ENCODE data around the gene THSD7A.
"Not testable (repeated sequence)": the region's sequence is repeated elsewhere in the genome, so short reads cannot be mapped to it uniquely, and the experiment has no call there.

Gene THSD7A

DNA sequence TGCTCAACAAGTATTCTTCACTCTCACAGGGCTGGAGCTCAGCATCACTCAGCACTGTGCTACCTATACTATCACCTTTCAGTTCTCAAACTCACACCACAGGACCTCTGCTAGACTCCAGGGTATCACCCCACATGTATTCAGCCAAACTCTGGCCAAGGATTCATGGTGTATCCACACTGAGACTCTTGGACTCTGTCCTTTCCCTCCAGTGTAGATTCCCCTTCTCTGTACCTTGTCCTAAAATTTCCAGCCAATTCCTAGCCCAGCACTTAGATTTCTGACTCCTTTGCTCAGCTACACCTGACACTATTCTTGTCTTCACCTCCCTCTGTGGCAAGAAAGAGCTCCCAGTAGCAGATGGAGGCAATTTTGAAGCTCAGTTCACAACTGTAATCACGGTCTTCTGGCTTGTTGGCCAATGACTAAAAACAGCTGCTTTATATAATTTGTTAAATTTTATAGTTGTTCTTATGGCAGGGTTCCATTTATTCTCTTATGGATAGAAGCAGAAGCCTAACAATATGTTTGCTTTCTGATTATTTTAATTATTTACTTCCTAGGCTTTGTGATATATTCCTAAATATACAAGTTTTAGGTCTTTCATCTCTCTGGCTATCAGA lies 258.8 kb downstream of the THSD7A start:
- no peak for DNase-seq

DNA sequence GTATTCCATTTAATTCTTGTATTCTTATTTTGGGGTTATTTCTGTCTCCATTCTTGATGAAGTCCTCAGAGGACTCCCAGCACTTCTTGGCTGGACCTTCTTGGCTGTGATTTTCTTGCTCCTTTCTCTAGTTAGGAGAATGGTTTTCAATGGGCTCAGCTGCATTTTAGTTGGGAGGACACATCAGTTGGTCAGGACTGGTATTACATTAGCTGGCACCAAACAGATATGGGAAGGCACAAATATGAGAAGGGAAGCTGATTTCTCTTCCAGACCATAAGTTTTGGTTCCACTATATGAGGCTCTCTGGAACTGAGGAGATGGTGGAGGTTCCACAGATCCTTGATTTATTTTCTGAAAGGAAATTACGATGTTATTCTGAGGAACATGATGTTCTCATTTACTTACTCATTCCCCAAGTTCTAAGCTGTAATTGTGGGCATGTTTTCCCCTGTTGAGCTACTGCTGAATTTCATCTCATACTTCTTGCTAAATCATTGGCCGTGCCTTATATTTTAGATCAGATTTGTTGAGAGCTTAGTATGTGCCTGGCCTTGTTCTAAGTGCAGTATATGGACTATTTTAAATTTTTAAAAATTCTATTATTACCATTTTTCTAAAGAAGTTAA lies 261.0 kb downstream of the THSD7A start:
- DNase-seq: no peak

DNA sequence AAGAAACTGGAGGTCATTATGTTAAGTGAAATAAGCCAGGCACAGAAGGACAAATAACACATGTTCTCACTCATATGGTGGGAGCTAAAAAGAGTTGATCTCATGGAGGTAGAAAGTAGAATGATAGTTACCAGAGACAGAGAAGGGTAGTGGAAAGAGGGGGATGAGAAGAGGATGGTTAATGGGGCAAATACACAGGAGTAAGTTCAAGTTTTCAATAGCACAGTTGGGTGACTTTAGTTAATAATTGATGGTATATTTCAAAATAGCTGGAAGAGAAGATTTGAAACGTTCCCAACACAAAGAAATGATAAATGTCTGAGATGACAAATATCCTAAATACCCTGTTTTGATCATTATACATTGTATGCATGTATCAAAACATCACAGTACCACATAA lies 261.8 kb downstream of the THSD7A start:
- no peak for DNase-seq

DNA sequence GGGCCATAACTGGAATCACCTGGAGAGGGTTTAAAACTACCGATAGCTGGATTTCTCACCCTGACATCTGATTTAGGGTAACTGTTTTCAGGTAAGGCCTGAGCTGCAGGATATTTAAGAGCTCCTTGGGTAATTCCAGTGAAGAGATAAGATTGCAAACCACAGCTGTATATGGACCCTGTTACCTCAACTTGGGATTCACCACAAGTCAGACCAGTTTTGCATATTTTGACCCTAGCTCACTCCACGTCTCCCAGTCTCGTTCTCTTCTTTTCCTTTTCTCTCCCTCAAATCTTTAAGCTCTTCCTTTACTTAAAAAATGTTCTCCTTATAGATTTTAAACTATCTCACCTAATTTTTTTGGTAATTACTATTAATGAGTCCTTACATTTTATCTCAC lies 264.4 kb downstream of the THSD7A start:
- no peak for DNase-seq

DNA sequence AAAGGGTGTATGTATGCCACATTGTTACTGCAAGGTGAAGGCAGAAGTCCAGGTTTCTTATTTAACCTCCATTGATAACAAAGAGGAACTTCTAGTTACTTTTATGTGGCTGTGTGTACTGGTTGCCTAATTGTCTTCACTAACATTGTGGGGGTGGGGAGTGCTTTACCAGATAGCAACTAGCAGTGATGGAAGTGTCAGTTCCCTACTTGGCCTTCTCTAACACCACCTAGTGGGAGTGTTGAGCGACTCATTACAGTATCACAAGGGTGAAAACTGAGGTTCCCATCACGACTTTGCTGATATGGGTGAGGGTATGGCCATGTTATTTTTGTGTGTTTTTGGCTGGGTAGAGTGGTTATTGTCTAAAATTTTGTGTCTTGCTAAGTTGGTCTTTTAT lies 274.4 kb downstream of the THSD7A start:
- DNase-seq: peak; percentile 7

DNA sequence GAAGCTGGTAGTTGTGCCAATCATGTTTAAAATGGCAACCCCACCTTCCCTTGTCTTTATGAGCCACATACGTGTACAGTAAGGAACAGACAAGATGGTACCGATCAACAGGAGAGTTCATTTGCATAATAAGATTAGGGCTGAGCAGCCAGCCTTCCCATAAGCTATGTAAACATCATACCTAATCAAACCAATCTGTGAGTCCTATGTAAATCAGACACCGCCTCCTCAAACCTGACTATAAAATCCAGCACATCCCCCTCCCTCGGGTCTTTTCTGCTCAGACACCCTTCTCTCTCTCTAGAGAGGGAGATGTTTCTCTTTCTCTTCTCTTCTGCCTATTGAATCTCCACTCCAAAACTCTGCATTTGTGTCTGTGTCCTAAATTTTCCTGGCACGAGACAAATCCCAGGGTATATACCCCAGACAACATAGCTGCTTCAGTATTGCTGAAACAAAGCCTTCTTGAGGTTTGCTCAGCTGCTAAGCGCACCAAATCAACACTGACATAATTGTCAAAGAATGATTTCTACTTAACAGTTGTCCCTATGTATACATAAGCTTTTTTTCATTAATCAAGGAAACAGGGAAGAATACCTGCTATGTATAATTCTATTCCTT lies 279.2 kb downstream of the THSD7A start:
- DNase-seq: no peak

DNA sequence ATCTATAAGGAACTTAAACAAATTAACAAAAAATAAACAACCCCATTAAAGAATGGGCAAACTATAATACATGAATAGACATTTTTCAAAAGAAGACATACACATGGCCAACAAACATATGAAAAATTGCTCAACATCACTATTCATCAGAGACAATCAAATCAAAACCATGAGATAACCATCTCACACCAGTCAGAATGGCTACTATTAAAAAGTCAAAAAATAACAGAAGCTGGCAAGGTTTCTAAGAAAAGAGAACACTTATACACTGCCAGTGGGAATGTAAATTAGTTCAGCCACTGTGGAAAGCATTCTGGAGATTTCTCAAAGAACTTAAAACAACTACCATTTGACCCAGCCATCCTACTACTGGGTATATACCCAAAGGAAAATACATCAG lies 280.5 kb downstream of the THSD7A start:
- DNase-seq: no peak

DNA sequence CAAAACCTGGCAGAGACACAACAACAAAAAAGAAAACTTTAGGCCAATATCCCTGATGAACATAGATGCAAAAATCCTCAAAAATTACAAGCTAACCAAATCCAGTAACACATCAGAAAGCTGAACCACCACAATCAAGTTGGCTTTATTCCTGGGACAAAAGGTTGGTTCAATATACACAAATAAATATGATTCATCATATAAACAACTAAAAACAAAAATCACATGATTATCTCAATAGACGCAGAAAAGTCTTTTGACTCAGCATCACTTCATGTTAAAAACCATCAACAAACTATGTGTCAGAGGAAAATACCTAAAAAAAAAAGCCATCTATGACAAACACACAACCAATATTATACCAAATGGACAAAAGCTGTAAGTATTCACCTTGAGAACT lies 283.5 kb downstream of the THSD7A start:
- DNase-seq: no peak

DNA sequence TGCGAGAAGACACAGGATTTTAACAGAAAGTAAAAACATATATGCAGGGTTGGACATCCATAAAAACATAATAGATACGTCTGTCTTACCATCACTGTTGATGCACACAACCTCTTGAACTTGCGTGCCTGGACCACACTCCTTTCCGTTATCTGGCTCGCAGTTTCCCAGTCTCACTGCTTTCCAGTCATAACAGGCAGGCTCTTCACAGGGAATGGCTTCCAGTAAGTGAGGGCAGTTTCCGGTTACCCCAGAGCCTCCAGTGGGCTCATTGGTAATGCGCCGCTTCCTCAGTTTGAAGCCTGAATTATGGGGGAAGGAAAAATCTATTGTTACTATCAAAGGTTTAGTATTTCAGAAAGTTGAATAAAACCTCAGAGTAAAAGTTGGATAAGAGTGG lies 290.7 kb downstream of the THSD7A start:
- DNase-seq: no peak

DNA sequence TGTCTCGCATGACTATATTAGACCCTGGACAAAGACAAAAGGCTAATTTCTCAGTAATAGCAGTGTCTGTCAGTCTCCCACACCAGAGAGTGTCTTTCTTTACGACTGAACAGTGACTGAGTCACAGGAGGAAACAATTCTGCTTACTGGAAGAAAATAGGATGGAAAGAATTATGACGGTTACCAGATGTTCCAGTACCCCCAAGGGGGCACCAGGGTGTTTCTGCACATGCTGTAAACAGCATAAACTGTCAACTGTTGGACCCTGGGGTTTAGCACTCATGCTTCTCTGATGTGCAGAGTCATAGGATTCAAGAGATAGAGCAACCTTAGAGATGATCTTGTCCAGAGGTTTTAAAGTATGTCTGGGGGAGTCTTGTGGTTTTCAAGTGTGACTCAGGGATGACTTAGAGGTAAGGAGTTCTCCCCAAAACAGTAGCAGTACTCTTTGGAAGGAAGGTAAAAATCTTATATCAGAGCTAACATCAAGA lies 291.7 kb downstream of the THSD7A start:
- DNase-seq: peak; percentile 39

DNA sequence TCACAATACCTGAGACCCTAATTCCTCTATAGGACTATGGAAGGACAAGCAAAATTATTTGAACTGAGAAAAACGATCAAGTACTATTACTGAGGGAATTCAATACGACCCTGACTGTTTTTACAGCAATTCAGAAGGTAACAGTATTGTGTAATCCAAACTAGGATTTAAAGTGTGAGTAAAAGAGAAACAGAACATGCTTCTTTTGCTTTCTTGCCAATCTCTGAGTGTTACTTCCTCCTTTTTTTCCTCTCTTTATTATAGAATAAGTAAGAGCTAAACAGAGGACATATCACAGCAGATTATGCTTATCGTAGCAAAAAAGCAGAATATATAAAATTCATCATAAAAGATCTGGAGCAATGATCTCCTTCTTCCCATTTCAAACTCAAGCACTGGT lies 292.1 kb downstream of the THSD7A start:
- DNase-seq: no peak

DNA sequence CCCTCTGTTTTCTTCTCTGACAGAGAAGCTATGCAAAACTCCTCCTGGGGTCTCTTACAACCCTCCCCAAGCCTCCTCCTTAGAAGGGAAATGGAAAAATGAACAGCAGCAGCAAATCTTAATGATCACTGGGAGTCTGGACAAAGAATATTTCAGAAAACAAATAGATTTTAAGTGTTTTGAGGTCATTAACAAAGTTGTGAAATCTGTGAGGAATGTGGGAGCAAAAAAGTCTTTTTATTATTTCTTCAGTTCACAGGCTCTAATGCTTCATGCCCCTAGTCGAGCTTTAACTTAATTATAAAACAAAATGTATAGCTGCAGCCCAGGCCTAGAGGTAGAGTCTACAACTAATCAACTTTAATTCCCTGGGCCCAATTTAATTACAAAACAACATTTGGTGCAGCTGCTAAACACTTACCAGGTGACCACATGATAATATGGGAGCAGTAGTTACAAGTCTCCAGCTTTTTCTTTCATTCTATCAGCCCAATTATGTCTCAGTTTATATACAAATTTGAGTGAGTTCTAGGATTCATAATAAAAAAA lies 293.2 kb downstream of the THSD7A start:
- no peak for DNase-seq

DNA sequence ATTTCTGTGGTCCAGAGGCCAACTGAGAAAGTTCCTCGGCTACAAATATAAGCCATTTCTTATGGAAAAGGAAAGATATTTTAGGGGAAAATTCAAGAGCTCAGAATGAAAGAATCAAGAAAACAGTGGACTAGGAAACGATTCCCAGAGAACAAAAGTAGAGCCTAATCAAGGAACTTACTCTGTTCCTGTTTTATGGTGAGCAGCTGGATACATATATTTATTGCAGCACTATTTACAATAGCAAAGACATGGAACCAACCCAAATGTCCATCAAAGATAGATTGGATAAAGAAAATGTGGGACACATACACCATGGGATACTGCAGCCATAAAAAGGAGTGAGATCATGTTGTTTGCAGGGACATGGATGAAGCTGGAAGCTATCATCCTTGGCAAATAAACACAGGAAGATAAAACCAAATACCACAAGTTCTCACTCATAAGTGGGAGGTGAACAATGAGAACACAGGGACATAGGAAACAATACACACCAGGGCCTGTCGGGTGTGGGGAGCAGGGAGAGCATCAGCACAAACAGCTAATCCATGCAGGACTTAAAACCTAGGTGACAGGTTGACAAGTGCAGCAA lies 298.7 kb downstream of the THSD7A start:
- DNase-seq: no peak

DNA sequence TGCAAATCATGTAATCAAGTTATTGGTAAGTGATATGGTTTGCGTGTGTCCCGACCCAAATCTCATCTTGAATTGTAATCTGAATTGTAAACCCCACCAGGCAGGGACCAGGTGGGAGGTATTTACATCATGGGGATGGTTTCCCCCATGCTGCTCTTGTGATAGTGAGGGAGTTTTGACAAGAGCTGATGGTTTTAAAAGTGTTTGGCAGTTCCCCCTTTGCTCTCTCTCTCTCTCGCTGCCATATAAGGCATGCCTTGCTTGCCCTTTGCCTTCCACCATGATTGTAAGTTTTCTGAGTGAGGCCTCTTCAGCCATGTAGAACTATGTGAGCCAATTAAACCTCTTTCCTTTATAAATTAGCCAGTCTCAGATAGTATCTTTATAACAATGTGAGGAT lies 302.6 kb downstream of the THSD7A start:
- no peak for DNase-seq

DNA sequence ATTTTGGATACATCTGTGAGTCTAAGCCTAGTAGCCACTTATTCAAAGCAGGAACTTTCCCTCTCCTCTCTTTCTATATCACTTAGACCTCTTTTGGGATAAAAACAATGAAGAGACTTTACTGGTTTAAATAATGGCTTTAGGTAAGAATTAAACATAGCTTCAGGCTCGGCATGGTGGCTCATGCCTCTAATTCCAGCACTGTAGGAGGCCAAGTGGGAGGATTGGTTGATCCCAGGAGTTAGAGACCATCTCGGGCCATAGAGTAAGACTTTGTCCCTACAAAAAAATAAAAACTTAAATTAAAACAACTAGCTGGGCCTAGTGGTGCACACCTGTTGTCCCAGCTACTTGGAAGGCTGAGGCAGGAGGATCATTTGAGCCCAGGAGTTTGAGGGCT lies 304.3 kb downstream of the THSD7A start:
- no peak for DNase-seq

DNA sequence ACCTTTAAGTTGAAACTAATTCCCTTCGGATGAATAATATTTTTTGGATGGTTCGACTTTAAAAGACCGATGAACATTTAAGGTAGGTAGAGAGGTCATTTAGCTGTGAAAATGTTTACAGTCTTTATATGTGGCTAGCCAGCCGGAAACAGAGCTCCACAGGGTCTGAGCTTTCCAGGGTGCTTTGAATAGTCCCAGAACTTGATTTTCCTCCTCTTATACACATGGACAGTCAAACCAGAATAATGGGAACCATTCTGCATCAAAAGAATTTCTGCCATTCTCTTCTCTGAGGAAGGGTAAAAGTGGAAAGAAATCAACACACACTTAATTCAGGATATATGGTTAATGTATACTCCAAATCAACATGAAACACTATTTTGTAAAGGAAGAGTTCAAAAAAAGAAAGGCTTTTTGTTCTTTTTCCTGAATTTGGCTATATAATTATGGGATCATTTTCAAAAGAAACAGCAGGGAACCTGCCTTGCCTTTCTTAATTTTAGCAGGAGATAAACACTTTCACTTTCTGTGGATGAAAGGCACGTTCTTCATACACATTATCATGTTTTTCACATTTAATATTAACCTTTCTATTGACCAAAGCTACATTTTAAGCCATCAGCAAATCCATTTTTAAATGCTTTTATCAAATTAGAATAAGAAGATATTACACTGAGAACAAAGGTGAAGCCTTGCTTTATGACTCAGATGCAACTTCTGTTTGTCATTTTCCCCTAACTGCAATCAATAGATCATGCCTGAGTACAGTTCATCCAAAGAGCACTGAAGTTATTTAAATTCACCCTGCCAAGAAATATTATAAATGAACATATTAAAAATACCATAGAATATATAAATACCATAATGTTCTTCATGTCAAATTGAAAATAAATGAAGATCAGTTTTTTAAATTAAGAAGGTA lies 307.3 kb downstream of the THSD7A start:
- DNase-seq: no peak

DNA sequence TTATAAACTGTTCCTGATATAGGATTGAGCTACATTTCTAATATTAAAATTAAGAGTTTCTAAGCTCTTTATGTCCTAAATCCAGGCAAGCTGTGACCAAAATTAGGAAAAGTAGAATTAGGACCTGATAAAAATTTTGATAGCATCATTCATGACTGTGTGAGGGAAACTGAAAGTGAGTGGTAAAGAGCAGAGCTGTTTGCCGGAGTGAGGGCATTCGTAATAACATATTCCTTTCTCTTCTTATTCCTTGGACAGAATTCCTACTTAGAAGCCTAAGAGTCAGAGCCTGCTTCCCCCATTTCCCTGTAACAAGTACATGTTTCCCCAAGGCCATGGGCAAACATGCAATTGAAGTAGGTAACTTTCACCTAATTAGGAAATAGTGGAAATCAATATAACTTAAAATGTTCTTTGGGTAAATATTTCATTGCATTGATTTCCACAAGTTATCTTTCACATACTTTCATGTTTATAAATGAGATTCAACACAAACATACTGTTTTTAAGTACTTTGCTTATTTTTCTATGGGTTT lies 310.0 kb downstream of the THSD7A start:
- not testable (repeated sequence) for DNase-seq

DNA sequence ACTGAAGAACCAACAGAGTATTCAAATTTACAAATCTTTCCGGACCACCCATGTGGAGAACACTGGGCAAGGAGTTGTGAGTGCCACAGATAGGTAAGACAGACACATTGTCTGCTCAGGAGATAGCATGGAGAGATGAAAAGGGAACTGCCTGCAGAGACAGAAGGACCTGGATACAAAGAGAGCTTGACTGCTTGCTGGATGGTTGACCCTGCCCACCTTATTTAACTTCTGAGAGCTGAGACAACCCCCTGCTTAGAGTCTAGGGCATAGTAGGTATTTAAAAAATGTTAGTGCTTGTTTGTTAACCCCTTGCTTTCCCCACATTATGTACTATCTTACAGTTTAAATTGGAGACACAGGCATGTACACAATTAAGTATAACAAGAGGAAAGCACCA lies 314.1 kb downstream of the THSD7A start:
- DNase-seq: no peak

DNA sequence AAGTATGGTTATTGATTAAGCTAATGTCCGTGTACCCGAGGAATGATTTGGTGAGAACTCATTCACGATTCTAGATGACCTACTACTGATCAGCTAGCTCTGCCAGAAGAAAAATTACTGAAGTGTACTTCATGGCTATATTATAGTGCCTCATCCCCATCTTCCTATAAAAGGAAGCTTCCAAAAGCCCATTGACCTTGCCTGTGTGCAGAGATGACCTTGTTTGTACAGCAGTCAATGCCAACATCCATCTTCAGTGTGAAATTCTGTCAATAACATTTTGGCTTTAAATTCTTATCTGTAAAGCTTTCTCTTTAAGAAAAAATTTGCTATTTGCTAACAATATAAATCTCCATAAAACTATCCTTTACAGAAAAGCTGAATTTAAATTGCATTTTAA lies 315.7 kb downstream of the THSD7A start:
- DNase-seq: no peak

DNA sequence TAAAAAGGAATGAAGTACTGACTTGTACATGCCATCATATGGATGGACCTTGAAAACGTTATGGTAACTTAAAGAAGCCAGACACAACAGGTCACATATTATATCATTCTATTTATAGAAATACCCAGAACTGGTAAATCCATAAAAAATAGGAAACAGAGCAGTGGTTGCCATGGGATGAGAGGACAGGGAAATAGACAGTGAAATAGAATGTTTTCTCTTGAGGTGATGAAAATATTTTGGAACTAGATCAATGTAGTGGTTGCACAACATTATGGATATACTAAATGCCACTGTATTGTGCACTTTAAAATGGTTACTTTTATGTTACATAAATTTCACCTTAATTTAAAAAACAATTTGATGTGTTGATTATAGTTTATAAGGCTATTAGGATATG lies 318.5 kb downstream of the THSD7A start:
- no peak for DNase-seq

DNA sequence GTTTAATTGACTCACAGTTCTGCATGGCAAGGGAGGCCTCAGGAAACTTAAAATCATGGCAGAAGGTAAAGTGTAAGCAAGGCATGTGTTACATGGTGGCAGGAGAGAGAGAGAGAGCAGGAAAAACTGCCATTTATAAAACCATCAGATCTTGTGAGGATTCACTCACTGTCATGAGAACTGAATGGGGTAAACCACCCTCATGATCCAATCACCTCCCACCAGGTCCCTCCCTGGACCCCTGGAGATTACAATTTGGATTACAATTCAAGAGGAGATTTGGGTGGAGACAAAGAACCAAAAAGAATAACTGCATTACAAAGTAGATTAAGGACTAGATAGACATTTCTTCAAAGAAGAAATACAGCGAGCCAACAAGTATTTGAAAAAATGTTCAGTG lies 324.1 kb downstream of the THSD7A start:
- no peak for DNase-seq

DNA sequence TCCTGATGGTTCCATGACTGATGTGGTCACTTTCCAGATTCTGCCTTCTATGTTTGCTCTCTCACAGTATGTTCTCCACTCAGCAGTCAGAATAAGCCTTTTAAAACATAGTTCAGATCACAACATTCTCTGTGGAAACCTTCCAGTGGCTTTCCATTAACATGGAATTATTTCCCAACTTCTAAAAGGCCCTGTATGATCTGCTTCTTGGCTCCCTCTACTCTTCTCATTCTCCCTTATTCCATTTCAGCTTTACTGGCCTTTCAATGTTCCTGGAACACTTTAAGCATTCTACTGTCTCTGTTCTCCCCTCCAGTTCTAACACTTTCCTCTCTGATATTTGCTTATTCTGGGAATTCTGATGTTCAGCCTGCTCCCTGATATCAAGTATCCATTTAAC lies 325.6 kb downstream of the THSD7A start:
- no peak for DNase-seq

All from fibroblast of skin of back (primary cell).